ENCODE results near the gene FAM222A. TPM values are rescaled to one million over a fixed set of nuclear protein-coding genes. Genes with fewer than 3 reads are reported as not detected.
A peak's percentile ranks its signal among the peaks of the same experiment; 100 is the strongest.

FAM222A gene
- polyA plus RNA-seq, 3 donors, result 0.09 TPM; not detected in 2

- Mint-ChIP-seq H3K4me3 (no peak overlapping the region), H3K27me3 (ENCODE audit: low read depth in 3 of 3) (peaks cover 3 to 9% (median 5%) of the 10 kb centered on the region in 3 donors), H3K4me1 (peaks cover 6% of the 10 kb centered on the region), H3K9me3 (peaks cover 2 to 21% (median 12%) of the 10 kb centered on the region in 7 donors), H3K36me3 (no peaks in the 10 kb centered on the region), H3K27ac (peak overlapping the region in 1 of 7 donors; percentile 25)
- intact Hi-C loops (cut with micrococcal nuclease), result no loop called here
- H3K79me2 ChIP-seq (ENCODE audit: insufficient read depth, low read length), result no peaks in the 10 kb centered on the region
- H3K4me1 ChIP-seq (ENCODE audit: control insufficient read depth in 1 of 2, insufficient read depth in 2 of 2, low read length in 2 of 2), result no peaks in the 10 kb centered on the region
- H3K9ac ChIP-seq (ENCODE audit: insufficient read depth, low read length, poor library complexity, severe bottlenecking), result no peak overlapping the region
- TF ChIP-seq CTCF (IDR thresholded peaks at IDR 0.05), result no peak
- DNase-seq, result no peak
- no peak overlapping the region for H3K4me3 ChIP-seq (replicated peaks in 1 of 3; ENCODE audit: low read depth in 2 of 3, low read length in 3 of 3)
- H3K36me3 ChIP-seq (replicated peaks in 1 of 2; ENCODE audit: control insufficient read depth in 1 of 2, insufficient read depth in 2 of 2, low read length in 2 of 2), result no peaks in the 10 kb centered on the region
- no peaks in the 10 kb centered on the region for H4K20me1 ChIP-seq (ENCODE audit: insufficient read depth, low read length)
- no peak overlapping the region for H2AFZ ChIP-seq (ENCODE audit: insufficient read depth, low read depth, low read length, poor library complexity, severe bottlenecking)
- 97% methylated on average over 26 of the region's 28 CpGs for WGBS (ENCODE audit: insufficient coverage)
- H3K9me3 ChIP-seq (replicated peaks in 1 of 2; ENCODE audit: control insufficient read depth in 1 of 2, insufficient read depth in 1 of 2, low read length in 2 of 2), result peaks cover 0 to 15% of the 10 kb centered on the region in 2 donors
- H3K27me3 ChIP-seq (ENCODE audit: control insufficient read depth in 2 of 2, insufficient read depth in 2 of 2, low read length in 2 of 2), result no peaks in the 10 kb centered on the region
- H3K4me2 ChIP-seq (replicated peaks; ENCODE audit: extremely low read depth, low read length, poor library complexity, severe bottlenecking), result no peak overlapping the region
- H3K27ac ChIP-seq (ENCODE audit: low read depth in 1 of 2, low read length in 2 of 2), result no peak overlapping the region
These were observed 69.7 kb downstream of the FAM222A start for GRCh38 chr12:109783135-109783964.

- no peak for DNase-seq
- Mint-ChIP-seq H3K4me1 (peaks cover 6% of the 10 kb centered on the region), H3K27me3 (ENCODE audit: low read depth in 3 of 3) (peaks cover 3 to 9% (median 5%) of the 10 kb centered on the region in 3 donors), H3K27ac (no peak overlapping the region), H3K9me3 (peaks cover 2 to 21% (median 12%) of the 10 kb centered on the region in 7 donors), H3K4me3 (no peak overlapping the region), H3K36me3 (no peaks in the 10 kb centered on the region)
- Histone ChIP-seq H3K4me3 (replicated peaks in 1 of 3; ENCODE audit: low read depth in 2 of 3, low read length in 3 of 3) (no peak overlapping the region), H3K27me3 (ENCODE audit: control insufficient read depth in 2 of 2, insufficient read depth in 2 of 2, low read length in 2 of 2) (no peaks in the 10 kb centered on the region), H3K79me2 (ENCODE audit: insufficient read depth, low read length) (no peaks in the 10 kb centered on the region), H3K36me3 (replicated peaks in 1 of 2; ENCODE audit: control insufficient read depth in 1 of 2, insufficient read depth in 2 of 2, low read length in 2 of 2) (no peaks in the 10 kb centered on the region), H3K9me3 (replicated peaks in 1 of 2; ENCODE audit: control insufficient read depth in 1 of 2, insufficient read depth in 1 of 2, low read length in 2 of 2) (peaks cover 0 to 15% of the 10 kb centered on the region in 2 donors), H3K4me1 (ENCODE audit: control insufficient read depth in 1 of 2, insufficient read depth in 2 of 2, low read length in 2 of 2) (no peaks in the 10 kb centered on the region), H3K27ac (ENCODE audit: low read depth in 1 of 2, low read length in 2 of 2) (no peak overlapping the region), H4K20me1 (ENCODE audit: insufficient read depth, low read length) (no peaks in the 10 kb centered on the region), H3K9ac (ENCODE audit: insufficient read depth, low read length, poor library complexity, severe bottlenecking) (no peak overlapping the region), H2AFZ (ENCODE audit: insufficient read depth, low read depth, low read length, poor library complexity, severe bottlenecking) (no peak overlapping the region), H3K4me2 (replicated peaks; ENCODE audit: extremely low read depth, low read length, poor library complexity, severe bottlenecking) (no peak overlapping the region)
- 87% methylated on average over 7 of the region's 8 CpGs for WGBS (ENCODE audit: insufficient coverage)
- intact Hi-C loops (cut with micrococcal nuclease), result no loop called here
- TF ChIP-seq CTCF (IDR thresholded peaks at IDR 0.05), result no peak
These were observed 70.3 kb downstream of the FAM222A start for GRCh38 chr12:109783965-109784244.
